Body of pancreas (tissue), 4 donors: Measurements from ENCODE around the gene UNC13C.

Source experiments
- POLR2A ChIP-seq, 3 donors: fragments of 450-650 bp; IDR thresholded peaks; one replicate each; pipeline ENCODE4 v1.6.1; 2016; ENCODE audit warnings: antibody characterized with exemption in 3 of 3, mild to moderate bottlenecking in 2 of 3
- TF ChIP-seq, protein P1 (sequence below), 7 experiments: fragments of 450-650 bp in 4 of 7; fragments of 200-600 bp in 3 of 7; sonication (generic) in 3 of 7; IDR thresholded peaks; one replicate each; pipeline ENCODE4 v1.5.1; 2016 to 2019; ENCODE audit warnings: antibody characterized with exemption in 7 of 7

GRCh38 chr15:54345301-54345700 lies 367.1 kb downstream of the UNC13C start:
- TF ChIP-seq, protein P1, sequence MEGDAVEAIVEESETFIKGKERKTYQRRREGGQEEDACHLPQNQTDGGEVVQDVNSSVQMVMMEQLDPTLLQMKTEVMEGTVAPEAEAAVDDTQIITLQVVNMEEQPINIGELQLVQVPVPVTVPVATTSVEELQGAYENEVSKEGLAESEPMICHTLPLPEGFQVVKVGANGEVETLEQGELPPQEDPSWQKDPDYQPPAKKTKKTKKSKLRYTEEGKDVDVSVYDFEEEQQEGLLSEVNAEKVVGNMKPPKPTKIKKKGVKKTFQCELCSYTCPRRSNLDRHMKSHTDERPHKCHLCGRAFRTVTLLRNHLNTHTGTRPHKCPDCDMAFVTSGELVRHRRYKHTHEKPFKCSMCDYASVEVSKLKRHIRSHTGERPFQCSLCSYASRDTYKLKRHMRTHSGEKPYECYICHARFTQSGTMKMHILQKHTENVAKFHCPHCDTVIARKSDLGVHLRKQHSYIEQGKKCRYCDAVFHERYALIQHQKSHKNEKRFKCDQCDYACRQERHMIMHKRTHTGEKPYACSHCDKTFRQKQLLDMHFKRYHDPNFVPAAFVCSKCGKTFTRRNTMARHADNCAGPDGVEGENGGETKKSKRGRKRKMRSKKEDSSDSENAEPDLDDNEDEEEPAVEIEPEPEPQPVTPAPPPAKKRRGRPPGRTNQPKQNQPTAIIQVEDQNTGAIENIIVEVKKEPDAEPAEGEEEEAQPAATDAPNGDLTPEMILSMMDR (IDR thresholded peaks at IDR 0.05): no peak
- TF ChIP-seq POLR2A (IDR thresholded peaks at IDR 0.05): no peak
